HCT116 (cell line): ENCODE measurements around the gene PEX11B. TPM values are rescaled to one million over a fixed set of nuclear protein-coding genes. Genes with fewer than 3 reads are reported as not detected.
A peak's percentile ranks its signal among the peaks of the same experiment; 100 is the strongest.

ENCODE experiments used
- ATAC-seq: fragments of 200-7000 bp; cut with Tn5 transposase; 2 replicates; pipeline ENCODE4 v1.9.1; 2020; ENCODE audit warnings: mild to moderate bottlenecking, moderate library complexity
- BruUV-seq: library from RNA; stranded (reverse); fragments of 400-500 nt; replicated peaks from 2 replicates; lab custom pipeline; 2021; lab: Mats Ljungman, UMichigan
- CTCF ChIA-PET: fragments of 300-600 bp; sonication (Branson Sonifier 250); formaldehyde crosslinking; loops from one replicate; lab custom pipeline; 2021; ENCODE audit warnings: antibody characterized with exemption; lab: Charles Lee
- POLR2A ChIA-PET: fragments of 300-600, 350-600 bp; sonication (Branson Sonifier 250); formaldehyde crosslinking; loops from one replicate; lab custom pipeline; 2021; ENCODE audit warnings: antibody characterized with exemption; lab: Charles Lee
- RAD21 ChIA-PET, 2 experiments: fragments of 300-600 bp; sonication (Branson Sonifier 250); formaldehyde crosslinking; loops; one replicate each; lab custom pipeline; 2023; ENCODE audit warnings: low total read pairs in 2 of 2; ENCODE audit not compliant: uncharacterized antibody in 2 of 2, unreplicated experiment in 2 of 2, low non-redundant PET in 1 of 2; lab: Charles Lee
- DNase-seq: peaks from one replicate; pipeline ENCODE4 v3.0.0-alpha.2; 2010; ENCODE audit warnings: low read depth, low spot score
- H2AFZ ChIP-seq: fragments of 200-600 bp; shearing (Covaris generic), sonication (generic); 2 replicates; pipeline ENCODE4 v1.6.1; 2017; ENCODE audit warnings: low read depth, mixed run types, mixed read lengths, antibody characterized with exemption, low read length; ENCODE audit not compliant: poor library complexity, severe bottlenecking
- H3K27ac ChIP-seq: 2 replicates; pipeline ENCODE4 v1.5.1; 2012; ENCODE audit warnings: low read depth, low read length
- H3K27me3 ChIP-seq: fragments of 200-600 bp; sonication (generic); 2 replicates; pipeline ENCODE4 v1.6.1; 2016; ENCODE audit warnings: mixed run types, low read length, mixed read lengths; ENCODE audit not compliant: insufficient read depth
- H3K36me3 ChIP-seq, 2 experiments: fragments of 200-500 bp in 1 of 2; fragments of 200-600 bp in 1 of 2; sonication (Bioruptor generic) in 1 of 2; sonication (generic) in 1 of 2; 2 replicates each; pipeline versions ENCODE4 v1.5.1 to v1.6.1; 2014 to 2016; ENCODE audit warnings: low read length in 2 of 2, inconsistent platforms in 1 of 2, mixed read lengths in 1 of 2, mixed run types in 1 of 2; ENCODE audit not compliant: insufficient read depth in 2 of 2, control insufficient read depth in 1 of 2
- H3K4me1 ChIP-seq, 2 experiments: fragments of 200-600 bp in 1 of 2; sonication (generic) in 1 of 2; 2 replicates each; pipeline versions ENCODE4 v1.5.1 to v1.6.1; 2012 to 2017; ENCODE audit warnings: low read length in 2 of 2, inconsistent platforms in 1 of 2, mild to moderate bottlenecking in 1 of 2, mixed read lengths in 1 of 2, mixed run types in 1 of 2, moderate library complexity in 1 of 2; ENCODE audit not compliant: insufficient read depth in 2 of 2, control insufficient read depth in 1 of 2
- H3K4me2 ChIP-seq: fragments of 200-600 bp; sonication (generic); 2 replicates; pipeline ENCODE4 v1.6.1; 2017; ENCODE audit warnings: mixed run types, low read length, mixed read lengths
- H3K4me3 ChIP-seq, 2 experiments: fragments of 200-600 bp in 1 of 2; sonication (generic) in 1 of 2; replicated peaks in 1 of 2; 2 replicates each; pipeline ENCODE4 v1.5.1; 2011 to 2016; ENCODE audit warnings: low read length in 2 of 2, control low read depth in 1 of 2, low read depth in 1 of 2, mild to moderate bottlenecking in 1 of 2, mixed read lengths in 1 of 2, mixed run types in 1 of 2
- H3K79me2 ChIP-seq: fragments of 200-600 bp; sonication (generic); 2 replicates; pipeline ENCODE4 v1.6.1; 2017; ENCODE audit warnings: mild to moderate bottlenecking, mixed run types, low read length, moderate library complexity, mixed read lengths; ENCODE audit not compliant: insufficient read depth
- H3K9ac ChIP-seq: fragments of 200-600 bp; sonication (generic); 2 replicates; pipeline ENCODE4 v1.6.1; 2016; ENCODE audit warnings: low read length, mixed read lengths
- H3K9me2 ChIP-seq: fragments of 200-600 bp; sonication (generic), shearing (Covaris generic); 2 replicates; pipeline ENCODE4 v1.6.1; 2017; ENCODE audit warnings: mixed run types, mild to moderate bottlenecking, moderate library complexity; ENCODE audit not compliant: insufficient read depth
- H3K9me3 ChIP-seq, 2 experiments: fragments of 200-500 bp in 1 of 2; fragments of 200-600 bp in 1 of 2; sonication (Bioruptor generic) in 1 of 2; sonication (generic) in 1 of 2; 2 replicates each; pipeline ENCODE4 v1.6.1; 2014 to 2017; ENCODE audit warnings: low read length in 2 of 2, mixed read lengths in 2 of 2, inconsistent platforms in 1 of 2, low read depth in 1 of 2, mild to moderate bottlenecking in 1 of 2, mixed run types in 1 of 2, moderate library complexity in 1 of 2; ENCODE audit not compliant: control insufficient read depth in 1 of 2, insufficient read depth in 1 of 2
- H4K20me1 ChIP-seq: fragments of 200-600 bp; sonication (generic), shearing (Covaris generic); 2 replicates; pipeline ENCODE4 v1.6.1; 2017; ENCODE audit warnings: mixed run types, mild to moderate bottlenecking, moderate library complexity; ENCODE audit not compliant: insufficient read depth
- CBX3 ChIP-seq: IDR thresholded peaks from 2 replicates; pipeline ENCODE4 v1.6.1; 2012; ENCODE audit warnings: low read depth
- EGR1 ChIP-seq: IDR thresholded peaks from 2 replicates; pipeline ENCODE4 v1.6.1; 2012; ENCODE audit warnings: low read depth
- ELF1 ChIP-seq: IDR thresholded peaks from 2 replicates; pipeline ENCODE4 v1.6.1; 2012; ENCODE audit warnings: low read depth, borderline replicate concordance
- FOSL1 ChIP-seq: IDR thresholded peaks from 2 replicates; pipeline ENCODE4 v1.6.1; 2012; ENCODE audit warnings: low read depth
- JUND ChIP-seq: IDR thresholded peaks from 2 replicates; pipeline ENCODE4 v1.6.1; 2012
- POLR2A ChIP-seq: IDR thresholded peaks from 2 replicates; pipeline ENCODE4 v1.7.0; 2011; ENCODE audit warnings: borderline replicate concordance; ENCODE audit not compliant: insufficient read depth, insufficient read length; ENCODE audit errors: extremely low read depth
- POLR2AphosphoS5 ChIP-seq: IDR thresholded peaks from 2 replicates; pipeline ENCODE4 v1.6.1; 2011; ENCODE audit warnings: mild to moderate bottlenecking, low read depth, low read length, moderate library complexity
- SIN3A ChIP-seq: IDR thresholded peaks from 2 replicates; pipeline ENCODE4 v1.6.1; 2012; ENCODE audit warnings: low read depth
- SP1 ChIP-seq: IDR thresholded peaks from 2 replicates; pipeline ENCODE4 v1.6.1; 2012; ENCODE audit warnings: low read depth
- SRF ChIP-seq: IDR thresholded peaks from 2 replicates; pipeline ENCODE4 v1.6.1; 2012; ENCODE audit warnings: low read depth
- TCF7L2 ChIP-seq: IDR thresholded peaks from 2 replicates; pipeline ENCODE4 v1.7.0; 2011; ENCODE audit warnings: borderline replicate concordance, inconsistent platforms; ENCODE audit not compliant: insufficient read depth, insufficient read length; ENCODE audit errors: extremely low read depth
- YY1 ChIP-seq: IDR thresholded peaks from 2 replicates; pipeline ENCODE4 v1.6.1; 2011; ENCODE audit warnings: low read length, low read depth, moderate library complexity, mild to moderate bottlenecking; ENCODE audit not compliant: insufficient replicate concordance; ENCODE audit errors: extremely low read depth
- intact Hi-C: fragments of 100-400 bp; cut with micrococcal nuclease; formaldehyde crosslinking; loops from 2 replicates; pipeline ENCODE4 v1.10.0; 2022
- total RNA-seq: library from RNA; stranded (reverse); gene quantifications from one replicate; pipeline ENCODE4 v1.2.1, GENCODE V29; 2021; ENCODE audit not compliant: unreplicated experiment
- TF ChIP-seq, protein P1 (sequence below): IDR thresholded peaks from 2 replicates; pipeline ENCODE4 v1.6.1; 2012
- TF ChIP-seq, protein P2 (sequence below): IDR thresholded peaks from 2 replicates; pipeline ENCODE4 v1.6.1; 2012; ENCODE audit warnings: low read depth
- TF ChIP-seq, protein P3 (sequence below): IDR thresholded peaks from 2 replicates; pipeline ENCODE4 v1.6.1; 2012
- TF ChIP-seq, protein P4 (sequence below), 3 experiments: fragments of 200-600 bp in 1 of 3; sonication (generic) in 1 of 3; IDR thresholded peaks in 2 of 3; conservative IDR thresholded peaks in 1 of 3; 2 replicates each; pipeline ENCODE4 v1.5.1; 2012 to 2017; ENCODE audit warnings: low read depth in 2 of 3, low read length in 2 of 3, antibody characterized with exemption in 1 of 3, borderline replicate concordance in 1 of 3, control low read depth in 1 of 3, mild to moderate bottlenecking in 1 of 3, mixed read lengths in 1 of 3, mixed run types in 1 of 3, moderate library complexity in 1 of 3; ENCODE audit not compliant: insufficient read depth in 1 of 3

Gene PEX11B
- total RNA-seq, 1 experiment from 2014 or later: 20.9 TPM

DNA sequence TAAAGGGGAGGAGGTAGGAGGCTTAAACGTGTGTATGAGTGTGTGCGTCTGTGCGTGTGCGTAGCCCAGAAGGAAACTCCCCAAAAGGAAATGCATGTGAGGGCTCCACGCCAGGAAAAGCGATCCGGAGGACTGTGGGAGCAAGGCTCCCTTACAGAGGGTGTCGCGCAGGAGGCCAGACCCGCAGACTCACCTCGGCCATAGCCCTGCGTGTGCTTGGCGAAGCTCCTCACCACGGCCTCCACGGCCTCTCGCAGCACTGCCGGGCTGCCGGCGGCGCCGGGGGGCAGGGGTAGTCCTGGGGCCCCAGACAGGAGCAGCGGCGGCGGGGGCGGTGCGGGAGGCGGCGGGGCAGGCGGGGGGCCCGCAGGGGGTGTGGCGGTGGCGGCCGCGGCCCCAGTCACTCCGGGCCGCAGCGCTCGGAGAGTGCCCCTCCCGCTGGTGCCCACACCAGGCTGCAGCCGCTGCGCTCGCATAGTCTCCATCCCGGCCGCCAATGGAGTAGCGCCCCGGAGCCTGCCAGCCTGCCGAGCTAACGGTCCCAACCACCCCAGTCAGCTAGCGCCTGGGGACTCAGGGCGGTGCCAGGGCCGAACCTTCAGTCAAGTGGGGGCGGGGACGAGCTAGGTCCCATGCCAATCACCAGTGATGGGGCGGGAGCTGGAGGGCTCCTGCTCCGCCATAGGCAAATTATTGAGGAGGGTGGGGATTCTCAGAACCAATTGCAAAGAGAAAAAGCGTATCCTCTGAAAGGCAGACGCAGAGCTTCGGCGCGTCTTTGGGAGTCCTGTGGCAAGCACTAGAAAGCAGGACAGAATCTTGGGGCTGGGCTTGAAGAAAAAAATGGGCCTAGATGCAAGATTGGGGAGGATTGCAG is 39.2 kb upstream of the PEX11B start, which contains the start of gene LIX1L (continued):
- TF ChIP-seq EGR1 (peak; percentile 42; the same call in 1 of the 2 replicates), POLR2AphosphoS5 (peak; percentile 59), FOSL1 (no peak), JUND (no peak)
- TF ChIP-seq, protein P1, sequence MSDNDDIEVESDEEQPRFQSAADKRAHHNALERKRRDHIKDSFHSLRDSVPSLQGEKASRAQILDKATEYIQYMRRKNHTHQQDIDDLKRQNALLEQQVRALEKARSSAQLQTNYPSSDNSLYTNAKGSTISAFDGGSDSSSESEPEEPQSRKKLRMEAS: peak; percentile 11; the same call in 1 of the 2 replicates

DNA sequence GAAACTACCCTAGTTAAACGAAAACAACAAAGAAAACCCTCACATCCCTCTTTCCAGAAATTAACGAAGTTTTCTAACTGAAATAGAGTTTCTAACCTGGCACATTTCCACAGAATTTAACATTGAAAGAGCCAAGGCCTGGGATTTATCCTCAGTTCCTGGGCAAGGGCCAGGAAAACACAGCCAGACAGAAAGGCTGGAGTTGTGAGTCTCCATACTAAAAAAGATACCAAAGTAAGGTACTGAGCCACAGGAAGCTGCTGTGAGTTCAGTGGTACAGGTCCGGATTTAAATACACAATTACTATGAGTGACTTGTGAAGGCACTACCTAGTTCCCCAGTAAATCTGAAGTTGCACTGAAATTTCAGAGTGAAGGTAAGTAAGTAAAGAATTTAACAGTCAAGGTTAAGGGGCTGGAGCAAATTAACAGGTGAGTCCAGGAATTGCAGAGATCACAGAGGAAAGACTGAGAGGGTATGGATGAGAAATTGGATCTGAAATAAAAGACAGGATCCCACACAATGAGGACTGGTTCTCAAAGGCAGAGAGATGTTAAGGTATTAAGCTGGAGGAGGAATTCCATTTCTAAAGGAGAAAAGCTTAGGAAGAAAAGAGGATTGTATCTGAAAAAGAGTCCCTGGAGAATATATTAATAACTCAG is 38.4 kb upstream of the PEX11B start:
- peaks cover 10 to 20% of the 10 kb centered on the region in 2 experiments for H3K4me1 ChIP-seq
- TSS peak; percentile 66 for BruUV-seq
- intact Hi-C loops: loop anchor here (1.0 kb wide), 1 partner anchor 8 kb away; no protein-coding TSS in a partner anchor
- DNase-seq (no peak), ATAC-seq (peak; percentile 4)
- H4K20me1 ChIP-seq: no peaks in the 10 kb centered on the region
- CTCF ChIA-PET: no interaction called here
- RAD21 ChIA-PET: no interaction called here
- no peaks in the 10 kb centered on the region for H3K79me2 ChIP-seq
- peak overlapping the region; percentile 63 for H3K9ac ChIP-seq
- peak overlapping the region; percentile 93 for H3K4me2 ChIP-seq
- peak overlapping the region; percentile 77 for H2AFZ ChIP-seq
- peak overlapping the region; percentile 59 to 67 for H3K4me3 ChIP-seq
- H3K36me3 ChIP-seq: no peaks in the 10 kb centered on the region
- no peaks in the 10 kb centered on the region for H3K9me2 ChIP-seq
- no peaks in the 10 kb centered on the region for H3K27me3 ChIP-seq
- no peaks in the 10 kb centered on the region for H3K9me3 ChIP-seq
- POLR2A ChIA-PET: interaction anchor here (0.6 to 2.0 kb wide), 4 partner anchors 23 to 95 kb away, joined by 4 to 16 read pairs (median 12); partner anchors contain the start of gene RBM8A
- H3K27ac ChIP-seq: peak overlapping the region; percentile 63
- no peak for TF ChIP-seq SRF
- no peak for TF ChIP-seq JUND
- TF ChIP-seq SIN3A: no peak; the same call in 1 of the 2 replicates
- TF ChIP-seq POLR2A: no peak
- TF ChIP-seq, protein P2, sequence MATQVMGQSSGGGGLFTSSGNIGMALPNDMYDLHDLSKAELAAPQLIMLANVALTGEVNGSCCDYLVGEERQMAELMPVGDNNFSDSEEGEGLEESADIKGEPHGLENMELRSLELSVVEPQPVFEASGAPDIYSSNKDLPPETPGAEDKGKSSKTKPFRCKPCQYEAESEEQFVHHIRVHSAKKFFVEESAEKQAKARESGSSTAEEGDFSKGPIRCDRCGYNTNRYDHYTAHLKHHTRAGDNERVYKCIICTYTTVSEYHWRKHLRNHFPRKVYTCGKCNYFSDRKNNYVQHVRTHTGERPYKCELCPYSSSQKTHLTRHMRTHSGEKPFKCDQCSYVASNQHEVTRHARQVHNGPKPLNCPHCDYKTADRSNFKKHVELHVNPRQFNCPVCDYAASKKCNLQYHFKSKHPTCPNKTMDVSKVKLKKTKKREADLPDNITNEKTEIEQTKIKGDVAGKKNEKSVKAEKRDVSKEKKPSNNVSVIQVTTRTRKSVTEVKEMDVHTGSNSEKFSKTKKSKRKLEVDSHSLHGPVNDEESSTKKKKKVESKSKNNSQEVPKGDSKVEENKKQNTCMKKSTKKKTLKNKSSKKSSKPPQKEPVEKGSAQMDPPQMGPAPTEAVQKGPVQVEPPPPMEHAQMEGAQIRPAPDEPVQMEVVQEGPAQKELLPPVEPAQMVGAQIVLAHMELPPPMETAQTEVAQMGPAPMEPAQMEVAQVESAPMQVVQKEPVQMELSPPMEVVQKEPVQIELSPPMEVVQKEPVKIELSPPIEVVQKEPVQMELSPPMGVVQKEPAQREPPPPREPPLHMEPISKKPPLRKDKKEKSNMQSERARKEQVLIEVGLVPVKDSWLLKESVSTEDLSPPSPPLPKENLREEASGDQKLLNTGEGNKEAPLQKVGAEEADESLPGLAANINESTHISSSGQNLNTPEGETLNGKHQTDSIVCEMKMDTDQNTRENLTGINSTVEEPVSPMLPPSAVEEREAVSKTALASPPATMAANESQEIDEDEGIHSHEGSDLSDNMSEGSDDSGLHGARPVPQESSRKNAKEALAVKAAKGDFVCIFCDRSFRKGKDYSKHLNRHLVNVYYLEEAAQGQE: no peak
- TF ChIP-seq SP1: no peak
- TF ChIP-seq, protein P3, sequence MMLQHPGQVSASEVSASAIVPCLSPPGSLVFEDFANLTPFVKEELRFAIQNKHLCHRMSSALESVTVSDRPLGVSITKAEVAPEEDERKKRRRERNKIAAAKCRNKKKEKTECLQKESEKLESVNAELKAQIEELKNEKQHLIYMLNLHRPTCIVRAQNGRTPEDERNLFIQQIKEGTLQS: no peak
- TF ChIP-seq, protein P1: no peak
- TF ChIP-seq FOSL1: no peak
- TF ChIP-seq YY1: no peak
- TF ChIP-seq, protein P4, sequence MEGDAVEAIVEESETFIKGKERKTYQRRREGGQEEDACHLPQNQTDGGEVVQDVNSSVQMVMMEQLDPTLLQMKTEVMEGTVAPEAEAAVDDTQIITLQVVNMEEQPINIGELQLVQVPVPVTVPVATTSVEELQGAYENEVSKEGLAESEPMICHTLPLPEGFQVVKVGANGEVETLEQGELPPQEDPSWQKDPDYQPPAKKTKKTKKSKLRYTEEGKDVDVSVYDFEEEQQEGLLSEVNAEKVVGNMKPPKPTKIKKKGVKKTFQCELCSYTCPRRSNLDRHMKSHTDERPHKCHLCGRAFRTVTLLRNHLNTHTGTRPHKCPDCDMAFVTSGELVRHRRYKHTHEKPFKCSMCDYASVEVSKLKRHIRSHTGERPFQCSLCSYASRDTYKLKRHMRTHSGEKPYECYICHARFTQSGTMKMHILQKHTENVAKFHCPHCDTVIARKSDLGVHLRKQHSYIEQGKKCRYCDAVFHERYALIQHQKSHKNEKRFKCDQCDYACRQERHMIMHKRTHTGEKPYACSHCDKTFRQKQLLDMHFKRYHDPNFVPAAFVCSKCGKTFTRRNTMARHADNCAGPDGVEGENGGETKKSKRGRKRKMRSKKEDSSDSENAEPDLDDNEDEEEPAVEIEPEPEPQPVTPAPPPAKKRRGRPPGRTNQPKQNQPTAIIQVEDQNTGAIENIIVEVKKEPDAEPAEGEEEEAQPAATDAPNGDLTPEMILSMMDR (IDR thresholded peaks at IDR 0.05 in 2 of 3, conservative IDR thresholded peaks at IDR 0.05 in 1 of 3; ENCODE audit: borderline replicate concordance in 1 of 3, insufficient read depth in 1 of 3, low read depth in 2 of 3, low read length in 2 of 3): no peak
- no peak for TF ChIP-seq CBX3
- TF ChIP-seq POLR2AphosphoS5: no peak
- no peak for TF ChIP-seq TCF7L2
- no peak for TF ChIP-seq ELF1
